ENCODE results near the gene BMP4.

DNA sequence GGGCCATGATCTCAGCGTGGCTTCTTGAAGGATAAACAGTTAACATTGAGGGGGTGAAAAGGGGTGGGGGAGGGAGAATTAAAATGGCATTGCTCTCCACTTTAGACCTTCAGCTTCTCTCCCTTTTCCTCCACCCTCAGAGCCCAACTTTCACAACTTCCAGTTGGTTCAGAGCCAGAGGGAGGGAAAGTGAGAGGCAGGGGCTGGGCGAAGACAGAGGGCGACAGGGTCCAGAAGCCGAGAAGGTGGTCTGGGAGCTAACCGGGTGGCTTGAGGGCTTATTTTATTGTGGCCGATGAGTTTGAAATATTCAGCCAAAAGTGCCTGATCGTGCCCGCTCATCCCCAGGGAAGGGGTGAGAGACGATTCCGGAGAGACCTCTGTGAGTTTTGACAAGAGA is 4.1 kb downstream of the BMP4 start:
- TF ChIP-seq, protein P1, sequence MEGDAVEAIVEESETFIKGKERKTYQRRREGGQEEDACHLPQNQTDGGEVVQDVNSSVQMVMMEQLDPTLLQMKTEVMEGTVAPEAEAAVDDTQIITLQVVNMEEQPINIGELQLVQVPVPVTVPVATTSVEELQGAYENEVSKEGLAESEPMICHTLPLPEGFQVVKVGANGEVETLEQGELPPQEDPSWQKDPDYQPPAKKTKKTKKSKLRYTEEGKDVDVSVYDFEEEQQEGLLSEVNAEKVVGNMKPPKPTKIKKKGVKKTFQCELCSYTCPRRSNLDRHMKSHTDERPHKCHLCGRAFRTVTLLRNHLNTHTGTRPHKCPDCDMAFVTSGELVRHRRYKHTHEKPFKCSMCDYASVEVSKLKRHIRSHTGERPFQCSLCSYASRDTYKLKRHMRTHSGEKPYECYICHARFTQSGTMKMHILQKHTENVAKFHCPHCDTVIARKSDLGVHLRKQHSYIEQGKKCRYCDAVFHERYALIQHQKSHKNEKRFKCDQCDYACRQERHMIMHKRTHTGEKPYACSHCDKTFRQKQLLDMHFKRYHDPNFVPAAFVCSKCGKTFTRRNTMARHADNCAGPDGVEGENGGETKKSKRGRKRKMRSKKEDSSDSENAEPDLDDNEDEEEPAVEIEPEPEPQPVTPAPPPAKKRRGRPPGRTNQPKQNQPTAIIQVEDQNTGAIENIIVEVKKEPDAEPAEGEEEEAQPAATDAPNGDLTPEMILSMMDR (IDR thresholded peaks at IDR 0.05) = no peak
- no peak for TF ChIP-seq EP300 (IDR thresholded peaks at IDR 0.05)

Data from stomach (tissue), 4 donors.